ENCODE results near the gene FEM1B. TPM values are rescaled to one million over a fixed set of nuclear protein-coding genes. Genes with fewer than 3 reads are reported as not detected.

Gene FEM1B
- total RNA-seq, 1 donor from 2014 or later: 21.5 TPM

GRCh38 chr15:68317281-68318007 is 39.9 kb downstream of the FEM1B start:
- ATAC-seq (no peak), DNase-seq (ENCODE audit: low spot score) (peak; percentile 28)

- ATAC-seq (no peak), DNase-seq (ENCODE audit: low spot score) (no peak)
Measured at GRCh38 chr15:68318008-68318835, 40.7 kb downstream of the FEM1B start.

GRCh38 chr15:68318931-68319909 is 41.7 kb downstream of the FEM1B start:
- no peak for DNase-seq (ENCODE audit: low spot score)
- ATAC-seq: no peak

- ATAC-seq (no peak), DNase-seq (ENCODE audit: low spot score) (no peak)
Measured at GRCh38 chr15:68319997-68320396, 42.5 kb downstream of the FEM1B start.

GRCh38 chr15:68321229-68321628 is 43.7 kb downstream of the FEM1B start:
- DNase-seq (ENCODE audit: low spot score): no peak
- no peak for ATAC-seq

GRCh38 chr15:68322796-68323195 is 45.3 kb downstream of the FEM1B start:
- DNase-seq (ENCODE audit: low spot score): no peak
- ATAC-seq: no peak

- DNase-seq (ENCODE audit: low spot score): no peak
- ATAC-seq: no peak
Measured at GRCh38 chr15:68325726-68326125, 48.2 kb downstream of the FEM1B start.

GRCh38 chr15:68326711-68327354 is 49.3 kb downstream of the FEM1B start:
- DNase-seq (ENCODE audit: low spot score) (no peak), ATAC-seq (no peak)

- DNase-seq (ENCODE audit: low spot score) (no peak), ATAC-seq (no peak)
Measured at GRCh38 chr15:68328443-68328842, 50.9 kb downstream of the FEM1B start.

GRCh38 chr15:68328964-68329363 is 51.4 kb downstream of the FEM1B start:
- no peak for ATAC-seq
- DNase-seq (ENCODE audit: low spot score): no peak

GRCh38 chr15:68330416-68330815 is 52.9 kb downstream of the FEM1B start:
- no peak for DNase-seq (ENCODE audit: low spot score)
- no peak for ATAC-seq

- no peak for DNase-seq (ENCODE audit: low spot score)
- ATAC-seq: no peak
Measured at GRCh38 chr15:68330901-68331300, 53.4 kb downstream of the FEM1B start.

GRCh38 chr15:68332266-68332665 is 54.7 kb downstream of the FEM1B start:
- ATAC-seq (no peak), DNase-seq (ENCODE audit: low spot score) (no peak)

GRCh38 chr15:68333775-68334470 is 56.4 kb downstream of the FEM1B start:
- no peak for ATAC-seq
- DNase-seq (ENCODE audit: low spot score): no peak

- DNase-seq (ENCODE audit: low spot score) (no peak), ATAC-seq (peak; percentile 7)
Measured at GRCh38 chr15:68334661-68335124, 57.1 kb downstream of the FEM1B start.

- DNase-seq (ENCODE audit: low spot score): peak; percentile 60
- ATAC-seq: peak; percentile 77
Measured at GRCh38 chr15:68335251-68335650, 57.7 kb downstream of the FEM1B start.

GRCh38 chr15:68335655-68336054 is 58.1 kb downstream of the FEM1B start:
- DNase-seq (ENCODE audit: low spot score): peak; percentile 56
- peak; percentile 85 for ATAC-seq

GRCh38 chr15:68336516-68336915 is 59.0 kb downstream of the FEM1B start:
- no peak for ATAC-seq
- no peak for DNase-seq (ENCODE audit: low spot score)

- DNase-seq (ENCODE audit: low spot score) (no peak), ATAC-seq (no peak)
Measured at GRCh38 chr15:68337826-68338225, 60.3 kb downstream of the FEM1B start.

- ATAC-seq: no peak
- DNase-seq (ENCODE audit: low spot score): no peak
Measured at GRCh38 chr15:68339481-68339880, 61.9 kb downstream of the FEM1B start.
